GM12892 (cell line): ENCODE results near the gene ADA.
"Not testable (repeated sequence)": the region's sequence is repeated elsewhere in the genome, so short reads cannot be mapped to it uniquely, and the experiment has no call there.

Experiments used
- POLR2A ChIP-seq: IDR thresholded peaks from 2 replicates; pipeline ENCODE4 v1.6.1; 2011; ENCODE audit warnings: low read depth, low read length, control low read depth
- POLR2AphosphoS5 ChIP-seq: IDR thresholded peaks from 2 replicates; pipeline ENCODE4 v1.6.1; 2011; ENCODE audit warnings: low read depth, low read length, control low read depth
- TAF1 ChIP-seq: IDR thresholded peaks from 2 replicates; pipeline ENCODE4 v1.6.1; 2011; ENCODE audit warnings: low read depth, mild to moderate bottlenecking, control low read depth, low read length, borderline replicate concordance

DNA sequence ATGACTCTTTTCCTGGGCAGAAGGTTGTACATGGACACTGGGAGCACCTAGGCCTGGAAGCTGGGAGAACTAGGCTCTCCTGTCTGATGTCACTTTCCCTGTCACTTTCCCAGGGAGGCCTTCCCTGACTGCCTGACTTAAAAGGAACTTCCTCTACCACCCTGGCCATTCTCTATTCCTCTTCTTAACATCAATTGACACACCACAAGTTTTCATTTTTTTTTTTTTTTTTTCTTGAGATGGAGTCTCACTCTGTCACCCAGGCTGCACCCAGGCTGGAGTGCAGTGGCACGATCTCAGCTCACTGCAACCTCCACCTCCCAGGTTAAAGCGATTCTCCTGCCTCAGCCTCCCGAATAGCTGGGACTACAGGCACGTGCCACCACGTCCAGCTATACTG is 45.5 kb upstream of the ADA start:
- not testable (repeated sequence) for TF ChIP-seq TAF1, POLR2AphosphoS5, POLR2A
